ENCODE results near the gene MAPKAP1. TPM values are rescaled to one million over a fixed set of nuclear protein-coding genes. Genes with fewer than 3 reads are reported as not detected.

The MAPKAP1 gene
- total and polyA plus RNA-seq, 9 of the 15 experiments (the other 6 are each of a cell fraction or from before 2014, with no cell fraction given): 2.6 to 82.1 (median 61.1) TPM

- TF ChIP-seq CTCF (IDR thresholded peaks at IDR 0.05 in 2 of 3, conservative IDR thresholded peaks at IDR 0.05 in 1 of 3; ENCODE audit: insufficient read depth in 2 of 3, low read depth in 1 of 3, low read length in 3 of 3): peak; percentile 66 to 83 (median 70)
These were observed 75.5 kb downstream of the MAPKAP1 start (continued) for GRCh38 chr9:125631391-125632085.

- H3K27ac ChIP-seq (ENCODE audit: extremely low read depth, low read depth, low read length): no peak overlapping the region
- DNase-seq (ENCODE audit: extremely low read depth in 1 of 4, low spot score in 3 of 4) (no peak), FAIRE-seq (no peak), ATAC-seq (no peak)
- no peak overlapping the region for H3K9ac ChIP-seq (ENCODE audit: insufficient read depth in 1 of 2, low read depth in 2 of 2, low read length in 2 of 2)
- H2AFZ ChIP-seq (ENCODE audit: low read depth, low read length): no peak overlapping the region
- no peaks in the 10 kb centered on the region for H3K27me3 ChIP-seq (ENCODE audit: control insufficient read depth in 2 of 2, insufficient read depth in 2 of 2, low read length in 2 of 2)
- no peak overlapping the region for H3K4me2 ChIP-seq (ENCODE audit: insufficient read depth, low read length)
- intact Hi-C loops (cut with micrococcal nuclease) (loop anchor here (5.0 kb wide), 1 partner anchor 77 kb away; the partner anchor contains the start of gene MAPKAP1), in situ Hi-C loops (cut with MboI) (loop anchor here (10.0 kb wide), 1 partner anchor 196 kb away; no protein-coding TSS in a partner anchor)
- ChIA-PET CTCF (ENCODE audit: low intra/inter-chr PET ratio) (interaction anchor here (1.3 to 1.6 kb wide), 2 partner anchors 202 to 223 kb away, joined by 8 to 10 read pairs; no protein-coding TSS in a partner anchor), POLR2A (no interaction called here)
- H3K79me2 ChIP-seq (ENCODE audit: control insufficient read depth, insufficient read depth, low read length): peaks cover 18% of the 10 kb centered on the region; the same call in 2 of the 3 replicates
- H3K9me1 ChIP-seq (ENCODE audit: control insufficient read depth, insufficient read depth, low read length): no peaks in the 10 kb centered on the region
- H3K36me3 ChIP-seq (ENCODE audit: control insufficient read depth, insufficient read depth, low read length): no peaks in the 10 kb centered on the region
- 89% methylated on average over 1 of the region's 1 CpG for WGBS (ENCODE audit: insufficient coverage, low coverage, missing lambda C conversion rate)
- H4K20me1 ChIP-seq (replicated peaks; ENCODE audit: control insufficient read depth, insufficient read depth, low read length): peaks cover 14% of the 10 kb centered on the region
- no peak overlapping the region for H3K4me3 ChIP-seq
- no peaks in the 10 kb centered on the region; the same call in 1 of the 2 replicates for H3K9me3 ChIP-seq (replicated peaks; ENCODE audit: control insufficient read depth, insufficient read depth, low read depth, low read length)
- peaks cover 9 to 15% of the 10 kb centered on the region in 2 experiments for H3K4me1 ChIP-seq (replicated peaks in 1 of 2; ENCODE audit: control insufficient read depth in 2 of 2, insufficient read depth in 2 of 2, low read length in 2 of 2)
- no TSS peak for BruUV-seq (replicated peaks)
- no peak for TF ChIP-seq ZNF311 (CRISPR knock-in tag; IDR thresholded peaks at IDR 0.05)
- no peak for TF ChIP-seq ZNF695 (CRISPR knock-in tag; IDR thresholded peaks at IDR 0.05)
- no peak for TF ChIP-seq POLR2A (conservative IDR thresholded peaks at IDR 0.05)
- no peak for TF ChIP-seq THRAP3 (IDR thresholded peaks at IDR 0.05; ENCODE audit: borderline replicate concordance)
- no peak for TF ChIP-seq ZKSCAN8 (CRISPR knock-in tag; IDR thresholded peaks at IDR 0.05)
- no peak for TF ChIP-seq MXI1 (IDR thresholded peaks at IDR 0.05; ENCODE audit: low read depth, low read length)
- TF ChIP-seq TEAD1 (CRISPR knock-in tag; IDR thresholded peaks at IDR 0.05): no peak
- no peak for TF ChIP-seq ILF3 (IDR thresholded peaks at IDR 0.05; ENCODE audit: borderline replicate concordance)
- TF ChIP-seq ZNF740 (CRISPR knock-in tag; IDR thresholded peaks at IDR 0.05): no peak
- TF ChIP-seq ZNF740 (tag; IDR thresholded peaks at IDR 0.05): no peak
These were observed 76.6 kb downstream of the MAPKAP1 start for GRCh38 chr9:125630436-125630835.

Measured in K562 (cell line).